Fibroblast of lung (primary cell): ENCODE data around the gene KCTD16. TPM values are rescaled to one million over a fixed set of nuclear protein-coding genes. Genes with fewer than 3 reads are reported as not detected.

ENCODE experiments used
- DNase-seq, 2 donors: peaks; one replicate each; pipeline versions ENCODE4 v3.0.0 to v3.0.0-alpha.2; 2010; ENCODE audit warnings: low read depth in 2 of 2
- H2AFZ ChIP-seq: 2 replicates; pipeline ENCODE4 v1.5.1; 2012; ENCODE audit warnings: low read length, control low read depth, inconsistent platforms
- H3K27ac ChIP-seq: 2 replicates; pipeline ENCODE4 v1.5.1; 2011; ENCODE audit warnings: low read length, control low read depth; ENCODE audit not compliant: insufficient read depth
- H3K27me3 ChIP-seq: 2 replicates; pipeline ENCODE4 v1.5.1; 2011; ENCODE audit warnings: mild to moderate bottlenecking, low read length; ENCODE audit not compliant: control insufficient read depth, insufficient read depth
- H3K36me3 ChIP-seq: 2 replicates; pipeline ENCODE4 v1.5.1; 2011; ENCODE audit warnings: low read length; ENCODE audit not compliant: control insufficient read depth, insufficient read depth
- H3K4me1 ChIP-seq: 2 replicates; pipeline ENCODE4 v1.5.1; 2011; ENCODE audit warnings: low read length; ENCODE audit not compliant: control insufficient read depth, insufficient read depth; ENCODE audit errors: extremely low read depth
- H3K4me2 ChIP-seq: 2 replicates; pipeline ENCODE4 v1.5.1; 2011; ENCODE audit warnings: low read length, control low read depth; ENCODE audit not compliant: insufficient read depth; ENCODE audit errors: extremely low read depth
- H3K4me3 ChIP-seq, 4 experiments: fragments of 200-600 bp in 1 of 4; sonication (generic) in 1 of 4; replicated peaks in 1 of 4; 2 replicates each; pipeline ENCODE4 v1.5.1; 2011 to 2016; ENCODE audit warnings: low read length in 4 of 4, low read depth in 3 of 4, mild to moderate bottlenecking in 3 of 4, control low read depth in 2 of 4, inconsistent platforms in 1 of 4, mixed read lengths in 1 of 4; ENCODE audit not compliant: insufficient read depth in 1 of 4; ENCODE audit errors: control extremely low read depth in 1 of 4
- H3K79me2 ChIP-seq: 2 replicates; pipeline ENCODE4 v1.5.1; 2012; ENCODE audit warnings: mild to moderate bottlenecking, low read length, inconsistent platforms; ENCODE audit not compliant: control insufficient read depth, insufficient read depth
- H3K9ac ChIP-seq: 2 replicates; pipeline ENCODE4 v1.5.1; 2011; ENCODE audit warnings: mild to moderate bottlenecking, low read length, control low read depth; ENCODE audit not compliant: insufficient read depth
- H3K9me3 ChIP-seq: 2 replicates; pipeline ENCODE4 v1.5.1; 2012; ENCODE audit warnings: low read depth, low read length; ENCODE audit not compliant: control insufficient read depth, insufficient read depth
- H4K20me1 ChIP-seq: 2 replicates; pipeline ENCODE4 v1.5.1; 2011; ENCODE audit warnings: low read length; ENCODE audit not compliant: control insufficient read depth, insufficient read depth; ENCODE audit errors: extremely low read depth
- CTCF ChIP-seq, 2 donors: IDR thresholded peaks in 1 of 2; conservative IDR thresholded peaks in 1 of 2; 1 replicate in 1 of 2; 2 replicates in 1 of 2; pipeline ENCODE4 v1.5.1; 2011 to 2012; ENCODE audit warnings: low read length in 2 of 2, control low read depth in 1 of 2, inconsistent platforms in 1 of 2, low read depth in 1 of 2, mild to moderate bottlenecking in 1 of 2
- EZH2 ChIP-seq: IDR thresholded peaks from 2 replicates; pipeline ENCODE4 v1.5.1; 2012; ENCODE audit warnings: low read length, control low read depth, mild to moderate bottlenecking; ENCODE audit errors: missing control alignments
- polyA minus RNA-seq: library from RNA; depleted of rRNA, polyadenylated mRNA; stranded (reverse); fragments of >200 nt; gene quantifications from 2 replicates; pipeline ENCODE4 v1.2.3, GENCODE V29; 2011; ENCODE audit warnings: low replicate concordance
- polyA plus RNA-seq, 2 donors: library from polyadenylated mRNA; depleted of rRNA in 1 of 2; stranded (reverse) in 1 of 2; unstranded in 1 of 2; fragments of >200 nt; gene quantifications; 2 replicates each; pipeline ENCODE4 v1.2.1, GENCODE V29; 2011 to 2012; ENCODE audit warnings: missing spikeins in 1 of 2
- total RNA-seq: library from RNA; depleted of rRNA; stranded (reverse); fragments of >200 nt; gene quantifications from 2 replicates; pipeline ENCODE4 v1.2.1, GENCODE V29; 2014

KCTD16 gene
- total RNA-seq = 1.0 and 1.2 TPM in 2 replicates
- 0.32 and 0.38 TPM in 2 replicates for polyA plus RNA-seq
- 0.19 and 0.20 TPM in 2 replicates for polyA plus RNA-seq (2012)
- polyA minus RNA-seq = 0.52 TPM in 1 of 2 replicates, not detected in the other

GRCh38 chr5:144170276-144171024 is at the start of gene KCTD16, which contains the start of gene YIPF5:
Gene KCTD16 (plus strand): TSS chr5:144170873.
Gene YIPF5 (minus strand): TSS chr5:144170659. CDS start chr5:144169955, 704 bp downstream.
- TF ChIP-seq CTCF (conservative IDR thresholded peaks at IDR 0.05 in 1 of 2, IDR thresholded peaks at IDR 0.05 in 1 of 2; ENCODE audit: low read depth in 1 of 2, low read length in 2 of 2) = no peak
- no peak for TF ChIP-seq EZH2
- H3K4me3 ChIP-seq = peak within 1 kb of the TSS; percentile 93 to 99 (median 96)

GRCh38 chr5:144121577-144121976 is 49.1 kb upstream of the KCTD16 start:
- Histone ChIP-seq H3K9me3 (no peaks in the 10 kb centered on the region), H3K4me1 (peaks cover 4% of the 10 kb centered on the region), H3K4me2 (no peak overlapping the region), H3K27me3 (no peaks in the 10 kb centered on the region), H4K20me1 (no peaks in the 10 kb centered on the region), H2AFZ (no peak overlapping the region), H3K27ac (no peak overlapping the region), H3K9ac (no peak overlapping the region), H3K36me3 (no peaks in the 10 kb centered on the region), H3K4me3 (no peak overlapping the region), H3K79me2 (no peaks in the 10 kb centered on the region)
- TF ChIP-seq CTCF (conservative IDR thresholded peaks at IDR 0.05 in 1 of 2, IDR thresholded peaks at IDR 0.05 in 1 of 2; ENCODE audit: low read depth in 1 of 2, low read length in 2 of 2) = no peak
- no peak for TF ChIP-seq EZH2
- DNase-seq = peak in 1 of 2 donors; percentile 73

More at GRCh38 chr5:144170276-144171024, at the start of gene KCTD16, which contains the start of gene YIPF5:
- Histone ChIP-seq H3K79me2 (peaks cover 45% of the 10 kb centered on the region), H3K27me3 (no peaks in the 10 kb centered on the region), H3K36me3 (peaks cover 3% of the 10 kb centered on the region), H3K27ac (peak within 1 kb of the TSS; percentile 97), H3K4me2 (peak within 1 kb of the TSS; percentile 94), H3K9ac (peak within 1 kb of the TSS; percentile 92), H3K9me3 (no peaks in the 10 kb centered on the region), H4K20me1 (no peaks in the 10 kb centered on the region), H2AFZ (peak within 1 kb of the TSS; percentile 97), H3K4me1 (peaks cover 2% of the 10 kb centered on the region)
- DNase-seq = peak; percentile 95 to 98

GRCh38 chr5:144122081-144122480 is 48.6 kb upstream of the KCTD16 start:
- H4K20me1 ChIP-seq = no peaks in the 10 kb centered on the region
- TF ChIP-seq EZH2 (no peak), CTCF (conservative IDR thresholded peaks at IDR 0.05 in 1 of 2, IDR thresholded peaks at IDR 0.05 in 1 of 2; ENCODE audit: low read depth in 1 of 2, low read length in 2 of 2) (no peak)
- H3K9me3 ChIP-seq = no peaks in the 10 kb centered on the region
- H3K4me1 ChIP-seq = peaks cover 4% of the 10 kb centered on the region
- no peak overlapping the region for H3K4me2 ChIP-seq
- H3K27me3 ChIP-seq = no peaks in the 10 kb centered on the region
- no peaks in the 10 kb centered on the region for H3K36me3 ChIP-seq
- peak in 1 of 2 donors; percentile 76 for DNase-seq
- no peak overlapping the region for H3K4me3 ChIP-seq
- no peak overlapping the region for H2AFZ ChIP-seq
- no peaks in the 10 kb centered on the region for H3K79me2 ChIP-seq
- no peak overlapping the region for H3K27ac ChIP-seq
- no peak overlapping the region for H3K9ac ChIP-seq
